ENCODE results near the gene PDGFD. TPM values are rescaled to one million over a fixed set of nuclear protein-coding genes. Genes with fewer than 3 reads are reported as not detected.

PDGFD gene
- total and polyA plus RNA-seq, 2 donors (not counting 1 experiment from before 2014, with no cell fraction given): 1.3 TPM

- Histone ChIP-seq H3K27me3 (ENCODE audit: control insufficient read depth, insufficient read depth, low read length) (no peaks in the 10 kb centered on the region), H3K4me1 (ENCODE audit: control insufficient read depth, extremely low read depth, insufficient read depth, low read length) (no peaks in the 10 kb centered on the region), H3K4me3 (replicated peaks in 1 of 4; ENCODE audit: control extremely low read depth in 1 of 4, insufficient read depth in 1 of 4, low read depth in 3 of 4, low read length in 4 of 4) (no peak overlapping the region), H3K9ac (ENCODE audit: insufficient read depth, low read length) (no peak overlapping the region), H4K20me1 (ENCODE audit: control insufficient read depth, extremely low read depth, insufficient read depth, low read length) (no peaks in the 10 kb centered on the region), H2AFZ (ENCODE audit: low read length) (no peak overlapping the region), H3K27ac (ENCODE audit: insufficient read depth, low read length) (no peak overlapping the region), H3K36me3 (ENCODE audit: control insufficient read depth, insufficient read depth, low read length) (no peaks in the 10 kb centered on the region), H3K79me2 (ENCODE audit: control insufficient read depth, insufficient read depth, low read length) (no peaks in the 10 kb centered on the region), H3K4me2 (ENCODE audit: extremely low read depth, insufficient read depth, low read length) (no peak overlapping the region), H3K9me3 (ENCODE audit: control insufficient read depth, insufficient read depth, low read depth, low read length) (no peaks in the 10 kb centered on the region)
- no peak for DNase-seq (ENCODE audit: low read depth in 2 of 2)
- no peak for TF ChIP-seq EZH2 (IDR thresholded peaks at IDR 0.05; ENCODE audit: low read length, missing control alignments)
These were observed 196.0 kb downstream of the PDGFD start for GRCh38 chr11:103967985-103968384.

- no peak for DNase-seq (ENCODE audit: low read depth in 2 of 2)
- Histone ChIP-seq H3K27me3 (ENCODE audit: control insufficient read depth, insufficient read depth, low read length) (no peaks in the 10 kb centered on the region), H3K4me2 (ENCODE audit: extremely low read depth, insufficient read depth, low read length) (no peak overlapping the region), H3K36me3 (ENCODE audit: control insufficient read depth, insufficient read depth, low read length) (no peaks in the 10 kb centered on the region), H3K9ac (ENCODE audit: insufficient read depth, low read length) (no peak overlapping the region), H4K20me1 (ENCODE audit: control insufficient read depth, extremely low read depth, insufficient read depth, low read length) (no peaks in the 10 kb centered on the region), H3K4me1 (ENCODE audit: control insufficient read depth, extremely low read depth, insufficient read depth, low read length) (no peaks in the 10 kb centered on the region), H3K79me2 (ENCODE audit: control insufficient read depth, insufficient read depth, low read length) (no peaks in the 10 kb centered on the region), H3K27ac (ENCODE audit: insufficient read depth, low read length) (no peak overlapping the region), H3K4me3 (replicated peaks in 1 of 4; ENCODE audit: control extremely low read depth in 1 of 4, insufficient read depth in 1 of 4, low read depth in 3 of 4, low read length in 4 of 4) (no peak overlapping the region), H2AFZ (ENCODE audit: low read length) (no peak overlapping the region), H3K9me3 (ENCODE audit: control insufficient read depth, insufficient read depth, low read depth, low read length) (no peaks in the 10 kb centered on the region)
- TF ChIP-seq EZH2 (IDR thresholded peaks at IDR 0.05; ENCODE audit: low read length, missing control alignments) (no peak), CTCF (conservative IDR thresholded peaks at IDR 0.05 in 1 of 2, IDR thresholded peaks at IDR 0.05 in 1 of 2; ENCODE audit: low read depth in 1 of 2, low read length in 2 of 2) (no peak)
These were observed 199.6 kb downstream of the PDGFD start for GRCh38 chr11:103964390-103964789.

GRCh38 chr11:103963648-103964047 lies 200.3 kb downstream of the PDGFD start:
- DNase-seq (ENCODE audit: low read depth in 2 of 2): peak in 1 of 2 donors; percentile 46
- H4K20me1 ChIP-seq (ENCODE audit: control insufficient read depth, extremely low read depth, insufficient read depth, low read length): no peaks in the 10 kb centered on the region
- H3K27me3 ChIP-seq (ENCODE audit: control insufficient read depth, insufficient read depth, low read length): no peaks in the 10 kb centered on the region
- TF ChIP-seq EZH2 (IDR thresholded peaks at IDR 0.05; ENCODE audit: low read length, missing control alignments): no peak
- no peak for TF ChIP-seq CTCF (conservative IDR thresholded peaks at IDR 0.05 in 1 of 2, IDR thresholded peaks at IDR 0.05 in 1 of 2; ENCODE audit: low read depth in 1 of 2, low read length in 2 of 2)
- H3K4me3 ChIP-seq (replicated peaks in 1 of 4; ENCODE audit: control extremely low read depth in 1 of 4, insufficient read depth in 1 of 4, low read depth in 3 of 4, low read length in 4 of 4): no peak overlapping the region
- H3K79me2 ChIP-seq (ENCODE audit: control insufficient read depth, insufficient read depth, low read length): no peaks in the 10 kb centered on the region
- no peak overlapping the region for H3K27ac ChIP-seq (ENCODE audit: insufficient read depth, low read length)
- no peaks in the 10 kb centered on the region for H3K36me3 ChIP-seq (ENCODE audit: control insufficient read depth, insufficient read depth, low read length)
- H2AFZ ChIP-seq (ENCODE audit: low read length): no peak overlapping the region
- no peak overlapping the region for H3K9ac ChIP-seq (ENCODE audit: insufficient read depth, low read length)
- no peak overlapping the region for H3K4me2 ChIP-seq (ENCODE audit: extremely low read depth, insufficient read depth, low read length)
- H3K9me3 ChIP-seq (ENCODE audit: control insufficient read depth, insufficient read depth, low read depth, low read length): no peaks in the 10 kb centered on the region
- H3K4me1 ChIP-seq (ENCODE audit: control insufficient read depth, extremely low read depth, insufficient read depth, low read length): no peaks in the 10 kb centered on the region
